Measurements from ENCODE around the gene APOL4.

Gene APOL4

DNA sequence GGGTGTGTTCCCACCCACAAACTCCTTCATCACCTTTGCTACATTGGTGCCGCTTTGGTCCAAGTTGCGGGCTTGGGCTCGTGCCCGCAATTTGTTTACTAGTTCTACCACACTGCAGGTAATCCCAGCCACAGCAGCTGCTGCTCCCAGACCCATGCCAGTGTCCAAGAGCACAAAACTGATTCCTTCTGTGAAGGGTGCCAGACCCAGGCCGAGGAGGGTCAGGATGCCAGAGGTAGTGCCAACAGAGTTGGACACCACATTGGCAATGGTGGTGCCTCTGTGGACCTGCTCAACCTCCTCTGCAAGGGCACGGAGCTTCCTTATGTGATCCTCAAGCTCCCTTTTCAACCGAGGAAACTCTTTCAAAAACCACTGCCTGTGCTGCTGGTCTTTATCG lies 26.2 kb upstream of the APOL4 start:
- no peak for TF ChIP-seq ZFX (IDR thresholded peaks at IDR 0.05; ENCODE audit: borderline replicate concordance)
- TF ChIP-seq, protein P1, sequence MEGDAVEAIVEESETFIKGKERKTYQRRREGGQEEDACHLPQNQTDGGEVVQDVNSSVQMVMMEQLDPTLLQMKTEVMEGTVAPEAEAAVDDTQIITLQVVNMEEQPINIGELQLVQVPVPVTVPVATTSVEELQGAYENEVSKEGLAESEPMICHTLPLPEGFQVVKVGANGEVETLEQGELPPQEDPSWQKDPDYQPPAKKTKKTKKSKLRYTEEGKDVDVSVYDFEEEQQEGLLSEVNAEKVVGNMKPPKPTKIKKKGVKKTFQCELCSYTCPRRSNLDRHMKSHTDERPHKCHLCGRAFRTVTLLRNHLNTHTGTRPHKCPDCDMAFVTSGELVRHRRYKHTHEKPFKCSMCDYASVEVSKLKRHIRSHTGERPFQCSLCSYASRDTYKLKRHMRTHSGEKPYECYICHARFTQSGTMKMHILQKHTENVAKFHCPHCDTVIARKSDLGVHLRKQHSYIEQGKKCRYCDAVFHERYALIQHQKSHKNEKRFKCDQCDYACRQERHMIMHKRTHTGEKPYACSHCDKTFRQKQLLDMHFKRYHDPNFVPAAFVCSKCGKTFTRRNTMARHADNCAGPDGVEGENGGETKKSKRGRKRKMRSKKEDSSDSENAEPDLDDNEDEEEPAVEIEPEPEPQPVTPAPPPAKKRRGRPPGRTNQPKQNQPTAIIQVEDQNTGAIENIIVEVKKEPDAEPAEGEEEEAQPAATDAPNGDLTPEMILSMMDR (IDR thresholded peaks at IDR 0.05): no peak

DNA sequence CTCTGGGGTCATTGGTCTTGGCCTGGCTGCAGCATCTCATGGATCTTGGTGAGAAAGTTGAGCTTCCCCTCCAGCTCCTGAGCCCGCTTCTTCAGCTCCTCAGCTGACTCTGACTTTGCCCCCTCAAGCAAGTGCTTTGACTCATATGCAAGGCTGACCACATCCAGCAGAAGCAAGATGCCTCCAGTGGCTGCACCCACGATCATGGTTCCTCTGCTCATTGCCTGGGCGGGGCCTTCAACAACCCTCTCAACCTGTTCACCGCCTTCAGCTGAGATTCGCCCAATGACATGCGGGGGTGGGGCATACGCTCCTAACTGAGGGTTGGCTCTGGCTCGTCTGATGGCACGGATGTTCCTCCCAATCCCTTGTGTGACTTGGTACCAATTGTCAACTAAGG lies 25.8 kb upstream of the APOL4 start:
- TF ChIP-seq, protein P1 (IDR thresholded peaks at IDR 0.05): no peak
- no peak for TF ChIP-seq ZFX (IDR thresholded peaks at IDR 0.05; ENCODE audit: borderline replicate concordance)
- no peak overlapping the region for H3K27ac ChIP-seq

More for the DNA sequence above, 26.2 kb upstream of the APOL4 start:
- no peak overlapping the region for H3K27ac ChIP-seq

DNA sequence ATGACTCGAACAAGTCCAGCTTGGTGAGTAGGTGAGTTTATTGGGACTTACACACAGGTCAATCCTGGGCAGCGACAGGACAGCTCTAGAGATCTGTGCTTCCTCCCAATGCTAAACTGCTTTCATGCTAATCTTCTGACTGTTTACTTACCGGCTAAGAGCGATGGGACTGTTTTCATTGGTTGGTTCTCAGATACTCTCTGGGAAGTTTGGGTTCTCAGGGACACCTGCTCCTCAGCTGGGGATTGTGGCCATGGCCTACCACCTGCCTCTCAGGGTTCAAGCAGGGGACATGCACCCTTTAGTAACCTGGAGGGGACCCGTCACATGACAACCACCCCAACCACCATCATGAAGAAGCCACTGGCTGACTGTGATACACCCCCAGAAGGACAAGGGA lies 24.6 kb upstream of the APOL4 start:
- no peak overlapping the region for H3K27ac ChIP-seq
- TF ChIP-seq, protein P1 (IDR thresholded peaks at IDR 0.05): no peak
- TF ChIP-seq ZFX (IDR thresholded peaks at IDR 0.05; ENCODE audit: borderline replicate concordance): no peak

DNA sequence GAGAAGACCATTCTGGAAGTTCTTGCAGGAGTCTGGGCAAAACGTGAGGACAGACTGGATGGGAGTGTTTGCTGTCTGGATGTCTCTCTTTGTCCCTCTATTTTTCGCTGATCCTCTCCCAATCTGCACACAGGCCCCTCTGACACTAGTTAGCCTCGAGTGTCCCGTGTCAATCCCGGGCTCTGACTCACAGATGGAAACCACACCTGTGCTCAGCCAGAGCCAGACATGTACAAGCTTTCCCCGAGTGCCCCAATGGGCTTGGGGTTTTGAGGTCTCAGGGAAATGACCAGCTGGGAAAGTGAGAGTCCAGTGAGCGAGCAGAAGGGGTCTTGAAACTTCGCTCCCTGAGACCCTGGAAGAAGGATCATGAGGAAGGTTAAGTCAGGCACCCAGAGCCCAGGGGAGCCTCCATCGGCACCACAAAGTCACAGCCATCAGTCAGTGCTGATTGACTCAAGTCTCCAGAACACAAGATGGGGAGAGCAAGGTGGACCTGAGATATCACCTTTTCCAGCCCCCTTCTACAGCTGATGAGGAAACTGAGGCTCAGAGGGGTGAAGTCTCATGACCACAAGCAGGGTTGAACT lies 23.8 kb upstream of the APOL4 start:
- TF ChIP-seq, protein P1 (IDR thresholded peaks at IDR 0.05): no peak
- TF ChIP-seq ZFX (IDR thresholded peaks at IDR 0.05; ENCODE audit: borderline replicate concordance): no peak
- no peak overlapping the region for H3K27ac ChIP-seq

DNA sequence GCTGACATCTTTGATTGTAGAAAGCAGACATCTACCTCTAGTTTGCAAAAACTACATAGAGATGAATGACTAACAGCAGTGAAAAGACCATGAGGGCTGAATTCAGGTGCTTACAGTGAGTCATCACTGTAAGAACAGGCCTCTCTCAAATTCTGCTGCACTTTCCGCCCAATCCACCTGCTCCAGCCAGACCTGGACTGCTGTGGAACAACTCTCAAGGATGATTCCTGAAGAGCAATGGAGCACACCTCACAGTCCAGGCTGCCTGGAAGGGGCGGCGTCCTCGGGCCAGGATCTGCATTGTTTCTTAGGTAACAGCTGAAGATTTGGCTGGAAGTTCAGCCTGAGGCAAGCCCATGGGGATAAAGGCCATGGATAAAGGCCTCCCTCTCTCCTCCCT lies 22.6 kb upstream of the APOL4 start:
- TF ChIP-seq, protein P1 (IDR thresholded peaks at IDR 0.05): no peak
- TF ChIP-seq ZFX (IDR thresholded peaks at IDR 0.05; ENCODE audit: borderline replicate concordance): no peak

DNA sequence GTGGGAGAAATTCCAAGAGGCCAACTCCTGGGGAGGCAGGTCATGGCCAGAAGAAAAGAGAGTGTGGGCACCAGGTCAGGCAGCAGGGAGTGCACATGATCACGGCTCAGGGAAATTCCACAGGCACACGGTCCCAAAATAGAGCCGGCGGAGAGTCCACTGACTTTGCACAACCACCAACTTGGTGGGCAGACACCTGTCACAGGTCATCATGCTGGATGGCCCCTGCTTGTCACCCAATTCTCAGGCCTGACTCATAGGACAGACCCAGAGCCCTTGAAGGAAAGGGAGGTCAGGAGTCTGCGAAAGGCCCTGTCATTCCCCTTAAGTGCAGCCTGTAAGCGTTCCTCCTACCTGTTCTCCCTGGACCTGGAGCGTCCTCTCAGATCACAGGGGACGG lies 21.9 kb upstream of the APOL4 start:
- TF ChIP-seq ZFX (IDR thresholded peaks at IDR 0.05; ENCODE audit: borderline replicate concordance): no peak
- TF ChIP-seq, protein P1 (IDR thresholded peaks at IDR 0.05): no peak
- H3K27ac ChIP-seq: no peak overlapping the region

More for the DNA sequence above, 22.6 kb upstream of the APOL4 start:
- H3K27ac ChIP-seq: no peak overlapping the region

DNA sequence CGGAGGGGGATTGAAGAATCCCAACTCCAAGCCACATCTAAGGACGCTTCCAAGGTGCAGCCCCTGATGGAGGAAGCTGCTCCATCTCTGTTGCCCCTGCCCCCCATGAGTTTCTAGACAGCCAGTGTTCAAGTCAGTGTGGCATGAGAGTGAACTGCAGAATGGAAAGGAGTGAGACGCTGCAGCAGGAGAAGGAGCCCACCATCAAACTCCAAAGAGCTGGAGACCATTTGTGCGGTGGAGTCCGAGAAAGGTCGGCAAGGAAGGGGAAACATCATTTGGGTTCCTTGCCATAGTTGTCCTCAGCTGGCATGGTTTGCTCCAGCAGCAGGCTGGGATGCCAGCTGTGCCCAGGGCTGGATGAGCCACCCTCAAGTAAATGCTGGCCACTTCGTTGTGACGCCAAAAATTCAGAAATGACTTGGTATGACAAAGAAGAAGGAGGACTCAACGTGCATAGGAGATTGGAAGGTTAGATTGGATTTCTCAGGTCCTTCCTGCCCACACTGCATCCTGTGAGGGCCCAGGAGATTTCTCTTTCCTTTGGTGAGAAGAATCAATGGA lies 21.4 kb upstream of the APOL4 start:
- H3K27ac ChIP-seq: no peak overlapping the region
- no peak for TF ChIP-seq ZFX (IDR thresholded peaks at IDR 0.05; ENCODE audit: borderline replicate concordance)
- TF ChIP-seq, protein P1 (IDR thresholded peaks at IDR 0.05): no peak

Measured in 22Rv1 (cell line).